ENCODE data around the gene MPL.

MPL gene

GRCh38 chr1:43309405-43310025 is 28.1 kb upstream of the MPL start:
- CTCF ChIA-PET: interaction anchor here (1.3 kb wide), 1 partner anchor 105 kb away, joined by 4 read pairs; no protein-coding TSS in a partner anchor
- no peaks in the 10 kb centered on the region for H3K36me3 ChIP-seq (ENCODE audit: control insufficient read depth in 2 of 2, insufficient read depth in 1 of 2, low read length in 2 of 2)

DNA sequence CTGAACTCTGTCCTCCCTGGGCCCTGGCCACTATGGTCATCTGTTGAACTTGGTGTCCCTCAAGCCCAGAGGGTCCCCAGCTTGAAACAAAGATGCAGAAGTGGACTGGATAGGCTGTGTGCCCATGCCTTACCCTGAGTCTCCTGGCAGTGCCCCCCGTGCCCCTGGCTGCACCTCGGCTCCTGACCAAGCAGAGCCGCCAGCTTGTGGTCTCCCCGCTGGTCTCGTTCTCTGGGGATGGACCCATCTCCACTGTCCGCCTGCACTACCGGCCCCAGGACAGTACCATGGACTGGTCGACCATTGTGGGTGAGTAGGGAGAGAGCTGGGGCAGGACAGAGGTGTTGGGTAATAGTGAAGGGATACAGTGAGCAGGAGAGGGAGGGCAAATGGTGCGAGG is 26.1 kb upstream of the MPL start:
- POLR2A ChIA-PET: no interaction called here
- TF ChIP-seq ZNF623 (tag by site-specific recombination; IDR thresholded peaks at IDR 0.05): no peak
- no peak for TF ChIP-seq RBAK (tag by site-specific recombination; IDR thresholded peaks at IDR 0.05)
- no peak for TF ChIP-seq GFI1B (tag by site-specific recombination; IDR thresholded peaks at IDR 0.05)
- TF ChIP-seq ZNF138 (tag by site-specific recombination; IDR thresholded peaks at IDR 0.05; ENCODE audit: borderline replicate concordance): no peak
- no peak for TF ChIP-seq ZNF394 (tag by site-specific recombination; IDR thresholded peaks at IDR 0.05; ENCODE audit: borderline replicate concordance)
- TF ChIP-seq ZNF785 (tag by site-specific recombination; IDR thresholded peaks at IDR 0.05): no peak
- TF ChIP-seq ZNF48 (tag by site-specific recombination; IDR thresholded peaks at IDR 0.05): no peak
- TF ChIP-seq ZNF600 (tag by site-specific recombination; IDR thresholded peaks at IDR 0.05): no peak
- no peak for TF ChIP-seq ZNF501 (tag by site-specific recombination; IDR thresholded peaks at IDR 0.05)
- TF ChIP-seq ZNF211 (tag by site-specific recombination; IDR thresholded peaks at IDR 0.05; ENCODE audit: low read depth): no peak
- no peak for TF ChIP-seq ZNF214 (tag by site-specific recombination; IDR thresholded peaks at IDR 0.05; ENCODE audit: borderline replicate concordance)
- no peak for TF ChIP-seq ZNF791 (tag by site-specific recombination; IDR thresholded peaks at IDR 0.05)
- no peak for TF ChIP-seq ZBTB11 (tag by site-specific recombination; conservative IDR thresholded peaks at IDR 0.05; ENCODE audit: low read depth)
- no peak for TF ChIP-seq GLIS1 (tag by site-specific recombination; IDR thresholded peaks at IDR 0.05)
- no peak for TF ChIP-seq ZBTB21 (tag by site-specific recombination; IDR thresholded peaks at IDR 0.05)
- TF ChIP-seq, protein P1, sequence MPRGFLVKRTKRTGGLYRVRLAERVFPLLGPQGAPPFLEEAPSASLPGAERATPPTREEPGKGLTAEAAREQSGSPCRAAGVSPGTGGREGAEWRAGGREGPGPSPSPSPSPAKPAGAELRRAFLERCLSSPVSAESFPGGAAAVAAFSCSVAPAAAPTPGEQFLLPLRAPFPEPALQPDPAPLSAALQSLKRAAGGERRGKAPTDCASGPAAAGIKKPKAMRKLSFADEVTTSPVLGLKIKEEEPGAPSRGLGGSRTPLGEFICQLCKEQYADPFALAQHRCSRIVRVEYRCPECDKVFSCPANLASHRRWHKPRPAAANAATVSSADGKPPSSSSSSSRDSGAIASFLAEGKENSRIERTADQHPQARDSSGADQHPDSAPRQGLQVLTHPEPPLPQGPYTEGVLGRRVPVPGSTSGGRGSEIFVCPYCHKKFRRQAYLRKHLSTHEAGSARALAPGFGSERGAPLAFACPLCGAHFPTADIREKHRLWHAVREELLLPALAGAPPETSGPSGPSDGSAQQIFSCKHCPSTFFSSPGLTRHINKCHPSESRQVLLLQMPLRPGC (tag by site-specific recombination; IDR thresholded peaks at IDR 0.05): no peak
- no peak for TF ChIP-seq ZNF530 (tag by site-specific recombination; IDR thresholded peaks at IDR 0.05; ENCODE audit: low read depth)
- TF ChIP-seq KLF8 (tag by site-specific recombination; IDR thresholded peaks at IDR 0.05): no peak
- TF ChIP-seq, protein P2, sequence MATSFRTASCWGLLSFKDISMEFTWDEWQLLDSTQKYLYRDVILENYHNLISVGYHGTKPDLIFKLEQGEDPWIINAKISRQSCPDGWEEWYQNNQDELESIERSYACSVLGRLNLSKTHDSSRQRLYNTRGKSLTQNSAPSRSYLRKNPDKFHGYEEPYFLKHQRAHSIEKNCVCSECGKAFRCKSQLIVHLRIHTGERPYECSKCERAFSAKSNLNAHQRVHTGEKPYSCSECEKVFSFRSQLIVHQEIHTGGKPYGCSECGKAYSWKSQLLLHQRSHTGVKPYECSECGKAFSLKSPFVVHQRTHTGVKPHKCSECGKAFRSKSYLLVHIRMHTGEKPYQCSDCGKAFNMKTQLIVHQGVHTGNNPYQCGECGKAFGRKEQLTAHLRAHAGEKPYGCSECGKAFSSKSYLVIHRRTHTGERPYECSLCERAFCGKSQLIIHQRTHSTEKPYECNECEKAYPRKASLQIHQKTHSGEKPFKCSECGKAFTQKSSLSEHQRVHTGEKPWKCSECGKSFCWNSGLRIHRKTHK (tag by site-specific recombination; IDR thresholded peaks at IDR 0.05): no peak

More at GRCh38 chr1:43309405-43310025, 28.1 kb upstream of the MPL start:
- Histone ChIP-seq H3K9me3 (ENCODE audit: control insufficient read depth, insufficient read depth, low read depth, low read length) (no peaks in the 10 kb centered on the region), H3K4me3 (ENCODE audit: low read depth, low read length) (no peak overlapping the region), H3K27ac (ENCODE audit: extremely low read depth, low read depth, low read length) (no peak overlapping the region), H3K4me1 (ENCODE audit: control insufficient read depth, insufficient read depth, low read length) (no peaks in the 10 kb centered on the region)
- POLR2A ChIA-PET: no interaction called here
- TF ChIP-seq GLIS1 (tag by site-specific recombination; IDR thresholded peaks at IDR 0.05) (peak; percentile 37; the same call in 1 of the 2 replicates), ZNF248 (tag by site-specific recombination; IDR thresholded peaks at IDR 0.05) (no peak), ZNF830 (tag by site-specific recombination; IDR thresholded peaks at IDR 0.05; ENCODE audit: low read depth) (no peak)

More for the DNA sequence above, 26.1 kb upstream of the MPL start:
- Histone ChIP-seq H3K9me3 (ENCODE audit: control insufficient read depth, insufficient read depth, low read depth, low read length) (no peaks in the 10 kb centered on the region), H3K4me3 (ENCODE audit: low read depth, low read length) (no peak overlapping the region), H3K36me3 (ENCODE audit: control insufficient read depth in 2 of 2, insufficient read depth in 1 of 2, low read length in 2 of 2) (no peaks in the 10 kb centered on the region), H3K27ac (ENCODE audit: extremely low read depth, low read depth, low read length) (no peak overlapping the region), H3K4me1 (ENCODE audit: control insufficient read depth, insufficient read depth, low read length) (no peaks in the 10 kb centered on the region)
- CTCF ChIA-PET: interaction anchor here (0.7 kb wide), 1 partner anchor 103 kb away, joined by 3 read pairs; no protein-coding TSS in a partner anchor

All from HEK293 (cell line).